Tracheal epithelial cell (primary cell): Measurements from ENCODE around the gene HIC2. TPM values are rescaled to one million over a fixed set of nuclear protein-coding genes. Genes with fewer than 3 reads are reported as not detected.

Experiments
- total RNA-seq: library from RNA; depleted of rRNA; stranded (reverse); fragments of >200 nt; gene quantifications from 2 replicates; pipeline ENCODE4 v1.2.1, GENCODE V29; 2014

Gene HIC2
- 2.6 and 3.6 TPM in 2 replicates for total RNA-seq

GRCh38 chr22:21417227-21417746, at the start of gene HIC2:
HIC2 (plus strand) TSS chr22:21417371; CDS start chr22:21442832, 25,461 bp downstream.

GRCh38 chr22:21383701-21384467, 33.3 kb upstream of the HIC2 start, which contains the start of gene RIMBP3B:
RIMBP3B (plus strand) TSS chr22:21383751; CDS start chr22:21383859, 108 bp downstream.

GRCh38 chr22:21467337-21468193, 50.4 kb downstream of the HIC2 start, which contains the start of gene TMEM191C:
TMEM191C (plus strand) TSS chr22:21467387; CDS start chr22:21467460, 73 bp downstream.

Other genes with a start within 250 kb of the HIC2 start
- not detected in 2 replicates for gene RIMBP3B, start 33.6 kb upstream of the HIC2 start, total RNA-seq
- gene TMEM191C, start 50.0 kb downstream of the HIC2 start, total RNA-seq: 1.2 TPM in 1 of 2 replicates, not detected in the other
- gene RIMBP3C, start 134.1 kb downstream of the HIC2 start, total RNA-seq: under 0.01 and 0.21 TPM in 2 replicates
- gene UBE2L3, start 150.3 kb downstream of the HIC2 start, total RNA-seq: 24.9 and 26.3 TPM in 2 replicates
- 56.3 and 57.6 TPM in 2 replicates for gene YDJC, start 212.7 kb downstream of the HIC2 start, total RNA-seq
- 0.24 TPM in 1 of 2 replicates, not detected in the other for gene CCDC116, start 215.4 kb downstream of the HIC2 start, total RNA-seq
- 27.7 and 52.1 TPM in 2 replicates for gene SDF2L1, start 224.9 kb downstream of the HIC2 start, total RNA-seq
- 14.5 and 14.7 TPM in 2 replicates for gene PPIL2, start 248.6 kb downstream of the HIC2 start, total RNA-seq